ENCODE measurements around the gene SPTBN1. TPM values are rescaled to one million over a fixed set of nuclear protein-coding genes. Genes with fewer than 3 reads are reported as not detected.
A peak's percentile ranks its signal among the peaks of the same experiment; 100 is the strongest.

Gene SPTBN1
- total RNA-seq, 1 experiment from 2014 or later, result 81.0 TPM

DNA sequence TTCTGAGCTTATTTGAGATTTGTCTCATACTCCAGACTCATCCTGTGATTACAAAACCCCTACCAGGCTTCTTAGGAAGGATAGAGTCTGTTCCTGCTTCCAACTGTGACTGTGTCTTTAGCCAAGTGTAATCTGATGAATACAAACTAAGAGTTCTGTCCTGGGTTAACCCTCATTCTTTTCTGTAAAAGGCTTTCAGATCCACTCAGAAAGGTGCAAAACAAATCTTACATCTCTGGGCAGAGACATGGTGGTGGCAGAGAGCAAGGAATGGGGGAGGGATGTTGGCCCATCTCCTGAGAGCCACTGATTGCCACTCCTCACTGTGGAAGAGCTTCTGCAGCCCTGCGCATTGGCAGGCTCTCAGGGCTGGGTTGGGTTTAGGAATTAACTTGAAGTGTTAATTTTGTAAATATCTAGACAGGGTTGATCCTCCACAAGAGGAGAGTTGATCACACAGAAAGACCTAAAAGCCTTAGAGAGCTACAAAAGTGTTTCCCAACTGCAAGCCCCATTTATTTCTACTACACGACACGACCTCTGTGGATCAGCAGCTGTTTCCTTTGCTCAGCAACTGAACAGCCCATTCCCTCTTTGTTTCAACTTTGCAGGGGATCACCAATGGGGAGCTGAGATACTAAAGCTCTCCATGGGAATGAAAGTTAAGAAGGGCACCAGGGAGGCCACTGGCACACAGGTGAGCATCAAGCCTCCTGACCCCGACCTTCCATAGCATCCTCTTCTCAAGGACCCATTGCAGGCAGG lies 23.7 kb upstream of the SPTBN1 start:
- DNase-seq (ENCODE audit: low spot score), result peak; percentile 76
- in situ Hi-C loops (cut with HindIII; ENCODE audit: low sequenced_read_pairs), result no loop called here

DNA sequence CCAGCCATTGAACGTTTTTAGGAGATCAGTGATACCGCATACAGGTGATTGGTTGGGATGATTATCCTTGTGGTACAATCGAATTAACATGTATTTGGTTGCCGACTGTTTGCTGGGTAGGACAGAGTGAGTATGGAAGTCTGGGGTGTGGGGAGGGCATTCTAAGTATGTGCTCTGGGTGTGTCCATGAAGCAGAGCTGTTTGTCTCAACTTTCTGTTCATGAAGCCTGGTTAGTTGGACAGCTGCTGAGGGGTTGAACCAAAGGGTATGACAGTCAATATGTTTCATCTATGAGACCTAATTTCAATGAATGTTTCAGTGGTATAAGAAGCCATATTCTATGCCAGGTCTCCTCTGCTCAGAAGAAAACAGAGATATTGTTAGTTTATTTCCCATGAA lies 21.9 kb upstream of the SPTBN1 start:
- in situ Hi-C loops (cut with HindIII; ENCODE audit: low sequenced_read_pairs), result no loop called here

DNA sequence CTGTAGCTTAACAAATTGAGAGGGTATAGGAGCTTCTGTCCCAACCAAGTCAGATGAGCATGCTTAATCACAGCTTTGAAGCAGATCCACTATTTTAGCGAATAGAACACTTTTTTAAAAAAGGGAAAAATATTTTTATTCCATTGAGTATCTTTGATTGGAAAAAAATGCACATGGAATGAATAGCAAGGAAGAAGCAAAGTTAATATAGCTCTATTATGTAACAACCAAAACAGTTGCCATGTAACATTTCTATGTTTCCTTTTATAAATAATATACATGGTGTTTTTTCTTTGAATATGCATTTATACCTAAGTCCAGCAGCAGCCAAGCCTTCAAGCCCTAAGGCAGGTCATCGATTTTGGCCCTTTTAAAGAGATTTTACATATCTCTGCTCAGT lies 21.4 kb upstream of the SPTBN1 start:
- in situ Hi-C loops (cut with HindIII; ENCODE audit: low sequenced_read_pairs), result no loop called here

More for the DNA sequence above, 21.9 kb upstream of the SPTBN1 start:
- no peak for DNase-seq (ENCODE audit: low spot score)

DNA sequence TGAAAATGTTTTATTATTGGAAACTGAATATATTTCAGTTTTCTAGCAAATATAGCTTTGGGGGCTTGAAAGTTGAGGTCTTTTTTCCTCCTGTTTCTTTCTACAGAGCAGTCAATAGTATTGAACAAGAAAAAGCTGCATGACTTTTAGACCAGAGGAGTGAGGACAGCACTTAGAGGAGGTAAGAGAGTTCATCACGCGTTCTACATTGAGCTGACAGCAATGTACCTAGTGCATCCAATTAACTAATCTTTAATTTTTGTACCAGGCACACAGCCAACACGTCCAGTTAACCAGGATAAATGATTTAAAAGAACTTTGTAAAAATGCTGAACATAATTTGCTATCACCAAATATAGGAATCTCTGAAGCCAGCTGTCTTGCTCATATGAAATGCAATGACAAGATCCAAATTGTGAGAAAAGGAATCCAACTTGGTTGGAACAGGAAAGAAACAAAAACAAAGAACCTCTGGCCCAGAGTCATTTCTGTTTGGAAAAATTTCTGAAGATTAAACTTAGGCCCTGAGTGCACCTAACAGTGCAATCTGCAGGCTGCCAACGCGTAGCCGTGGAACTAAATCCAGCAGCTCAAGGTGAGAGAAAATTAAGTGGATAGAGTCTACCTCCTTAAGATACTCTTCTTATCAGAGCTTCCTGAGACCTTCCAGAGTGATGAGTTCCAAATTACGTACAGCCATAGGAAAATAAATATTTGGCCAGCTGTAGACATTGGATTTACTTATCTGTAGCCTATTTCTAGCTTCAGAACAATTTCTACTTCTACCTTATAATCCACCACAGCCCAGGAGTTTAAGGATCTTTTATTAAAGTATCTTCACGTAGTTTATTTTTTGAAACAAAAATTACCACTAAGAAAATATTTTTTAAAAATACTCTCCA lies 20.6 kb upstream of the SPTBN1 start:
- in situ Hi-C loops (cut with HindIII; ENCODE audit: low sequenced_read_pairs), result no loop called here
- no peak for DNase-seq (ENCODE audit: low spot score)

More for the DNA sequence above, 21.4 kb upstream of the SPTBN1 start:
- no peak for DNase-seq (ENCODE audit: low spot score)

DNA sequence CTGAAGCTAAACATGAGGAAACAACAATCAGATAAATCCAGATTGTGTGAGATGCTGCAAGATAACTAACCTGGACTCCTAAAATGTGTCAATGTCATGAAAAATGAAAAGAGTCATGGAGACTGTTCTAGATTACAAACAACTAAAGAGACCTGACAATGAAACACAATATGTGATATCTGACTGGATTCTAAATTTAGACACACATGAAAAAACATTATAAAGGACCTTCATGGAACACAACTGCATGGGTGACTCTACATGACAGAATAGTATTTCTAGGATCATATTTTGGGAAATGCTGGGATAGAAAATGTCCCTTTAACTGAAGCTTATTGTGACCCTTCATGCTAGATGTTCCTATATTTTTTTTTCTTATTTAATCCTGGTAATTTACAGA lies 18.5 kb upstream of the SPTBN1 start:
- no peak for DNase-seq (ENCODE audit: low spot score)
- in situ Hi-C loops (cut with HindIII; ENCODE audit: low sequenced_read_pairs), result no loop called here

DNA sequence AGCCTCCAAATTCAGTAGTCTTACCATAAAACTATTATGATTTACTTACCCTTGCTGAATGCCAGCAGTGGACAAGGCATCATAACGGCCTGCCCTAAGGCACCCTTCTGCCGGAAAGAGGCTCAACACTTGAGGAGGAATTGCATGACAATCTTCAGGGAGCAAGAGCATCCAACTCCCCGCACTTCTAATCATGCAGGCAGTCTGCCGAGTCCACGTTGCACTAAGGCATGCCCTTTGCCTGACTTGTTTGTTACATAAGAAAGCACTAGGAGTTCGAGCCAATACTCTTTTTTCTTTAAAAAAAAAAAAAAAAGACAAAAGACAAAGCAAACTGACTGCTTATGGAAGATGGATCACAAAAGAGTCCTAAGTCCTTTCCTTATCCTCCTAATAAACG lies 17.9 kb upstream of the SPTBN1 start:
- DNase-seq (ENCODE audit: low spot score), result no peak
- in situ Hi-C loops (cut with HindIII; ENCODE audit: low sequenced_read_pairs), result no loop called here

DNA sequence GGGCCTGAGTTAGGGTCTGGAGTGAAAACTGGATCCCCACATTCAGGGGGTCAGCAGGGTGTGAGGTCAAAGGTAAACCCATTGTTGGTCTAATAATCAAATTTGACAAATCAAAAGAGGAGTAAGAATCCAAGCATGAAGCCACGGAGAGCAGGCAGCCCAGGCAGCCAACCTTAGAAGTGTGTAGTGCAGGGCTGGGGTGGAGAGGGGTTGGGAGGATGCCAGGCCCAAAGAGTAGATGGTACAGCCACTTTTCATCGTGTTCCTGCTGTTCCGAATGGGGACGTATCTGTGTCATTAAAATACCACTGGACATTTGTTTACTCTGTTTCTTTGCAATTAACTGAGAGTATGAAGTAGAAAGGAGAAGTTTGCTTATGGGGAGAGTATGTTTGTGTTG lies 16.5 kb upstream of the SPTBN1 start:
- DNase-seq (ENCODE audit: low spot score), result no peak
- in situ Hi-C loops (cut with HindIII; ENCODE audit: low sequenced_read_pairs), result no loop called here

DNA sequence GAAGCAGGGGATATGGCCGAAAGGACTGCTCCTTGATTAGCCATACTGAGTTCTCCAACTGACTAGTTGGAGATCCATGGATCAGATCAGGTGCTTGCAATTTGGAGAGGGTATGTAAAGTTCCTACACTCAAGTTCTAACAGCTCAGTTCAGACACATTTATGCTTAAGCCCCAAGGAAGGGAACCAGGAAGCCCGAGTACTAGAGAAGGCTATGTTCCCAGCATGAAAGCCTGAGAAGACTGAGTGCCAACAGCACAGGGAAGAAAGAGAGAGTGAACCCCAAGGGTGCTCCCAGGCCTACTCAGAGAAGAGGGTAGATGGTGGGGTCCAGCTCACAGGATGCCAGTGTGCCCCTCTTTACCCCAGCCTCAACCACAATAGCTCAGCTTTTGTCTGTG lies 16.1 kb upstream of the SPTBN1 start:
- no peak for DNase-seq (ENCODE audit: low spot score)
- in situ Hi-C loops (cut with HindIII; ENCODE audit: low sequenced_read_pairs), result no loop called here

DNA sequence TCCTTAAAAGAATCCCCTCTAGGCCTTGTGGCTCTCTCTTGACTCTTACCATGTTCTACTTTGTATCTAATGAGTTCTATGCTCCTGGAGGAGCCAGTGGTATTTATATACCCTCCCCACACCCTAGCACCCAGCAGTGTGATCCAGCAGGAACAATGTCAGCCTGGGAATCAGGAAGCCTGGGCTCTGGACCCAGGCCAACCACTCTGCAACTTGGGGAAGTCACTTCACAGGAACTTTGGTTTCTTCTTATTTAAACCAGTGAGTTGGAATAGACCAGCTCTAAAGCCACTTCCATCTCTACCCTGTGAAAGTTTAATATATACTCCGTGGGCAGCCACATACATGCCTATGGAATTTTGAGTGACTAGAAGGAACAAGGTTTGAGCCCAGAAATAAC lies 11.6 kb upstream of the SPTBN1 start:
- DNase-seq (ENCODE audit: low spot score), result no peak
- in situ Hi-C loops (cut with HindIII; ENCODE audit: low sequenced_read_pairs), result no loop called here

DNA sequence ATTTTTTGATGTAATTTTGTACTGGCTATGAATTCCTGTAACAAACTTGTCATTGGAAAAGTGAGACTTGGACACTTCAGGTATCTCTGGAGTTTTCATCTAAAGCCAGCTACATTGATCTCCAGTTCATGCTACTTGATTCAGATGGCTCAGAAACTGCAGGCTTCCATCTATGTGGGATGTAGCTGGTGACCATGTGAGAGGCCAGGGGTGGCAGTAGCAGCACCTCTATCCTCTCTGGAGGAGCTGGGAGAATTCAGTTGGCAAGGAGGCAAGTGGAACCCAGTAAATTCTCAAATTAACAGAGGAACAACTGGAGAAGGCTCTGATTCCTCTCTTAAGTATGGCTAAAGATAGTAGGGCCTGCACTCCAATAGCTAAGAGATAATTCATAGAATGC lies 10.0 kb upstream of the SPTBN1 start:
- in situ Hi-C loops (cut with HindIII; ENCODE audit: low sequenced_read_pairs), result no loop called here

DNA sequence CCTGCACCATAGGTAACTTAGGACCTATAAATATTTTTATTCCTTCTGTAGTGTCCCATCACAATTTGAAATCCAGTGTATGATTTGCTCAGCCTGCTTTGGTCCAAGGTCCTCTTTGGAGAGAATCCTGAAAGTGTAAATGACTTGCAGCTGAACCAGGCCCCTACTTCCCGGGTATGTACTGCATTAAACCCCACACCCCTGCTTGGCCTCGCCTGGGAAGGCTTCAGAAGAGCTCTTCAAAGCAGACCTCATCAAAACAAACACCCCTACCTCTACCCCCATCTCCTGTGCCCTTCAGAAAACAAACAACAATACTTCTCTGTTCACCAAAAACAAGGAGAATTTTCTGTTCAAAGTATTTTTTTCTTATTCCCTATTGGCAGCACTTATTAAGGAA lies 9.5 kb upstream of the SPTBN1 start:
- DNase-seq (ENCODE audit: low spot score), result no peak
- in situ Hi-C loops (cut with HindIII; ENCODE audit: low sequenced_read_pairs), result no loop called here

More for the DNA sequence above, 10.0 kb upstream of the SPTBN1 start:
- DNase-seq (ENCODE audit: low spot score), result no peak

DNA sequence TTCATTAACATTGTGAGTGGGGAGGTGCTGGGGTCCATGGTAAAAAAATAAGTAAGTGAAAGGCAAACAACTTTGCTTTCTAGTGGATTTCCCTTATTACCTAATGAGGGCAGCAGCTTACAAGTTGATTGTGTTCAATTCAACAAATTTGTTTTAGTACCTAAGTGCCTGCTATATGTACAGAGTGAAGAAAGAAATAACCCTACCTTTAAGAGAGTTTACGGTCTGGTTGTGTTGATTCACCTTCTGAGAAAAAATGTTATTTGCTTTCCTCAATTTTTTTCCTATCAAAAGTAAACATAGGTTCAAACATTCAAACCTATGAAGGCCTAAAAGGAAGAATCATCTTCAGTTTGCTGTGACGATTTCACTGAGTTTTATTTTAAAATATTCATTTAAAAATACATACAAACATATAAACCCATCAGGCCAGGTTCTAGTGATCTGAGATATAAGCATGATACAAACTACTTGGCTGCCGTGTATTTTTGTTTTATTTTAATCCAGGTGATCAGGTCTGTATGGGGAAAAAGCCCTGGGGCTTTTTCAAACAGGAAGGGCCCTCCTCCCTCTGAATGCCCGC lies 1.5 kb upstream of the SPTBN1 start:
- in situ Hi-C loops (cut with HindIII; ENCODE audit: low sequenced_read_pairs), result no loop called here
- peak; percentile 45 for DNase-seq (ENCODE audit: low spot score)

DNA sequence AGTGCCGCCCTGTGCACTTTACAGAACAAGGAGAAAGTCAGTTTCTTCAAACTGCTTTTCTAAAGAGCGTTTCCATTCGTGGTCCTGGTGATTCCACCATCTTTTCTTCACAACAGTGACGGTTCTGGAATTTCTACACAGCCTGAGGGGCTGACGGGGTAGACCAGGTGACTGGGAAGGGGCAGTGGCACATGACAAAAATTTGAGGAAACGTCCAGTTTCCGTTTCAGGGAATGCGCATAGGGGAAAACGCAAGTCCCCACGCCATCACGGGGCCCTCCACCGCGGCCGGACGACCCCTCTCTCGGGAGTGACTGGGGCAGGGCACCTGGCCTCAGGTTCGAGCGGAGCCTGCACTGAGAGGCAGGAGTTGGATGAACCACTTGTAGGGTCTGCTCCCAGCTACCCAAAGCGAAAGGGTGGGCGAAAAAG lies 980 bp upstream of the SPTBN1 start:
- peak; percentile 53 for DNase-seq (ENCODE audit: low spot score)
- in situ Hi-C loops (cut with HindIII; ENCODE audit: low sequenced_read_pairs), result no loop called here

DNA sequence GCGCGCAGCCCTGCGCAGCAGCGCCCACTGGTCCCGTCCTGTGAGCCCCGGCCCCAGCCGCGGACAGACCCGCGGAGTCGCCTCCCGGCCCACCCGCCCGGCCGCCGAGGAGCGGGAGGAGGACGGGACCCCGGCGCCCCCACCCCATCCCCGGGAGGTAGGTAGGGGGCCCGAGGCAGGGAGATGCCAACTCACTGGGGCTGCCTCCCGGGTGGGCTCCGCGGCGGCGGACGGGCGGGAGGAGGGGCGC lies 160 bp downstream of the SPTBN1 start:
- in situ Hi-C loops (cut with HindIII; ENCODE audit: low sequenced_read_pairs), result no loop called here
- no peak for DNase-seq (ENCODE audit: low spot score)

DNA sequence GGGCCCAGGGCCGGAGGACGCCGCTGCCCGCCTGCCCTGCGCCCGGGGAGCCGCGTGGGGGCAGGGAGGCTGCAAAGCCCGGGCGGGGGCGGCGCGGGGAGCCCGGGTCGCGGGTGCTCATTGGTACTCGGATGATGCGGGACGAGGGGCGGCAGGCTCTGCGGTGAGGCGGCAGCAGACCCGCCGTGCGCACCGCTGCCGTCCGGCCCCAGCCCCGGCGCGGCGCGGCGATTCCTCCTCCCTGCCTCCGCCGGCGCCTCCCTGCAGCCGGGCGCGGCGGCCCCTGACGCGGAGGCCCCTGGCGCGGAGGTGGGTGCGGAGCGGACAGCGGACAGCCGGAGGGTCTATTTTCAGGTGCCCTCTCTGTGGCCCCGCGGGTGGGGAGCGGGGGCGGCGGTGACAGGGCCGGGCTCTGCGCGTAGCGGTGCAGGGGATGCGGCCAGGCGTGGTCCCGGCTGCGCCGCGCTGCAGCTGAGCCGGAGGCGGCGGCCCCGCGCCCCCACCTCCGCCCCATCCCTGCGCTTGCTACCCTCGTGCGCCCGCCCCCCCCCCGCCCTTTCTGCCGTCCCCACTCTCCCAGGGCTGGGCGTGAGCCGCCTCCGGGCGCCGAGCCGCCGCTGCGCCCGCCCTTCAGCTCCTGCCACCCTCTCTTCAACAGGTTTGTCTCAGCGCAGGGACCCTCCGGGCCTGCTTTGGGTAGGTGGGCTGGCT lies 640 bp downstream of the SPTBN1 start:
- peak; percentile 55 for DNase-seq (ENCODE audit: low spot score)
- in situ Hi-C loops (cut with HindIII; ENCODE audit: low sequenced_read_pairs), result no loop called here

DNA sequence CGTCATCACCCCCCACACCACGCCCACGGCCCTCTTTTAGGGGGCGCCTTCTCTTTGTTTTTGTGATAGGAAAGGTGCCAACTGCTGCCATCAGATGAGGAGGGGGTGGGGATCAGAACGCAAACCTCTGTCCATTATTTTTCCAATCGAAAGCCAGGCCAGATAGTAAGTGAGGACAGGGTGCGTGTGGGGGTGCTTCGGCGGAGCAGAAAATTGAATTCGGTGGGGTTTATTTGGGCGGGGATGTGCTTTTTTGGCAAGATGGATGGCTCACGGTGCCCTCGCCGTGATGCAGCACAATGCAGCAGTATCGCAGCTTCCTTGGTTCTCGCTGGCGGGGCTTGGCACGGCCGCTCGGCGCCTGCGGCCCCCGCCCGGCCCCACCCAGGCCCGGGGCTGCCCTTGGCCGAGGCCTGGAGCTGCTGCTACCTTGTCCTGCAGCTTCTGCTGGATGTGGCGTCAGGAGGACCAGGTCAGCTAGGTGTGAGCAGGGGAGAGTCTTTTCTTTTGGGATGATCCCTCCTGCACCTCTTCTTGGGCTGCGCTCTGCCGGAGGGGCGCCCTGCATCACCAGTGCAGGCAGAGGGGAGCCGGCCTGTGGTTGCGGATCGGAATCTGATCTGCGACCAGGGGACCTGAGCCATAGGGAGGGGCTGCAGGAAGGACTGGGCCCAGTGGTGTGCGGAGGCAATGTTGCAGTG lies 1.3 kb downstream of the SPTBN1 start:
- in situ Hi-C loops (cut with HindIII; ENCODE audit: low sequenced_read_pairs), result no loop called here
- peak; percentile 70 for DNase-seq (ENCODE audit: low spot score)

DNA sequence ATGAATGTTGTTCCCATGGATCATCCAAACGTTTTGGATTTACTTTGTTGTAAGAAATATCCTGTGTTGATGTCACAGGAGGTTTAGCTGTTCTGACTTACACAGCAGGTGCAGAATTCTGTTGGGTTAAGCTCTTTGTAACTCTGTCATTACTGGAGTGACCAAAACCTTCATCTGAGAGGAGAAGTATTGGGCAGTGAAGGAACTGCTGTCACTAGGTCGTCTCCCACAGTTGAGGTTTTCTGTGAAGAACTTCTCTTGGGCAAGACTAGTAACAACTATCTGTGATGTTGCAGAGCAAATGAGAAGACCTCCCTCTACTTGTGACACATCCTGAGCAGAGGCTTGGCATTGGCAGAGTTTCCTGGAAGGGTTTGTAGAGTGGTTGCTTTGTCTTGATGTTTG lies 2.9 kb downstream of the SPTBN1 start:
- peak; percentile 49 for DNase-seq (ENCODE audit: low spot score)

DNA sequence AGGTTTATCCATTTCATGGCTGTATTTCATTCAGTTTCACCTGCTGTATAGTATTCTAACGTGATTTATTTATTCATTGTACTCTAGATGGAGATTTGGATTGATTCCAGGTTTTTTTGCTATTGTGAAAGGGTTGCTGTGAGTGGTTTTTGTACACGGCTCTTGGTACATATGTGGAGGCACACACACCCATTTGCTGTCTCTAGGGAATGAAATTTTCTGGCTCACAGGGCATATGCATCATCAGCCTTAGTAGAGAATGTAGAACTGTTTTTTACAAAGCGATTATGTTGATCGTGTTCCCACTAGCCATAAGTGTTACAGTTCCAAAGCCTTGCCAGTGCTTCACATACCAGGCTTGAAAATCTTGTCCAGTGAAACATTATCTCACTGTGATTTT lies 5.1 kb downstream of the SPTBN1 start:
- no peak for DNase-seq (ENCODE audit: low spot score)
- in situ Hi-C loops (cut with HindIII; ENCODE audit: low sequenced_read_pairs), result no loop called here

More for the DNA sequence above, 2.9 kb downstream of the SPTBN1 start:
- in situ Hi-C loops (cut with HindIII; ENCODE audit: low sequenced_read_pairs), result no loop called here

DNA sequence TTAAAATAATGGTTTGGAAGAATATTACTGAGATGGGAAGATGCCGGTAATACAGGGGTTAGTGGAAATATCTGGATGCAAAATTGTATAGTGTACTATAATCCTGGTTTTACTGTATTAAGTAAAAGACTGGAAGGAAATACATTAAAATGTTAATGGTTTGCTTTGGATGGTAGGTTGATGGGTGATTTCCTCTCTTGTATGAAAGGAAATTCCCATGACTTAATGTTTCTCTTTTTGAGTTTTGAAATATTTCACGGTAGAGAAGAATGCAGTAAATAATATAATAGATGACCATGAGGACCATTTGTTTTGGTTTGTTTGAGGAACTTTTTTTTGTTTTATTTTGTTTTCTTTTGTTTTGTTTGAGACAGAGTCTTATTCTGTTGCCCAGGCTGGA lies 8.2 kb downstream of the SPTBN1 start:
- no peak for DNase-seq (ENCODE audit: low spot score)
- in situ Hi-C loops (cut with HindIII; ENCODE audit: low sequenced_read_pairs), result no loop called here
